ENCODE measurements around the gene SASS6. TPM values are rescaled to one million over a fixed set of nuclear protein-coding genes. Genes with fewer than 3 reads are reported as not detected.
A peak's percentile ranks its signal among the peaks of the same experiment; 100 is the strongest.
"Not testable (repeated sequence)": the region's sequence is repeated elsewhere in the genome, so short reads cannot be mapped to it uniquely, and the experiment has no call there.

SASS6 gene
- total RNA-seq, 1 donor from 2014 or later: 3.2 TPM

DNA sequence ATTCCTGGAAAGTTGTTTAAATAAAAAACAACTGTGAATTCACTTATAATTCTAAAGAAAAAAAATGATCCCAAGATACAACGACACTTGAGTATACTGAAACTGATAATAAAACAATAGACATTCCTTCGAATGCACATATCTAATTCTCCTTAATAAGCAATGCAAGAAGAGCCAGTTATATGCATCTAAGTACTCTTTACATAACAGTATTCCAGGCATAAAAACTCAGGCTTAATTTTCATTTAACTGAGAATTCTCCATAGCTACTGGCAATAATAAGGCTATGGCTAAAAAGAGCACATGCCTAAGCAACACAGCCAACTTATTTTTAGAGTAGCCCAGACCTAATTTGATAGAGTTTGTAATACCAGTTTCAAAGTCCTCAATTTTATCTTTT lies 31.2 kb downstream of the SASS6 start:
- no peak for DNase-seq

DNA sequence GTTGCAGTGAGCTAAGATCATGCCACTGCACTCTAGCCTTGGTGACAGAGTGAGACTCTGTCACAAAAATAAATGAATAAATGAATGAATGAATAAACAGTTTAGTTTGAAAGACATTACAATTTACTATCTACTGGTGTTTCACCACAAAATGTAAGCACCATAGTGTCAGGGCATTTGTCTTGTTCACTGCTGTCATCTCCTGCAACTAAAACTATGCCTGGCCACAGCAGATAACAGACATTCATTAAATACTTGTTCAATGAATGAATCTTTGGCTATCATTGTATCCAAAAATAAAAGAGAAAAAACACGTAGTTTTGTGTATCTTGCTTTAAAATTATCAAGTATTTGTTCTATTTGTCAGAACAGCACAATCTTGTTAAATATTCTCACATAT lies 32.5 kb downstream of the SASS6 start:
- no peak for DNase-seq

DNA sequence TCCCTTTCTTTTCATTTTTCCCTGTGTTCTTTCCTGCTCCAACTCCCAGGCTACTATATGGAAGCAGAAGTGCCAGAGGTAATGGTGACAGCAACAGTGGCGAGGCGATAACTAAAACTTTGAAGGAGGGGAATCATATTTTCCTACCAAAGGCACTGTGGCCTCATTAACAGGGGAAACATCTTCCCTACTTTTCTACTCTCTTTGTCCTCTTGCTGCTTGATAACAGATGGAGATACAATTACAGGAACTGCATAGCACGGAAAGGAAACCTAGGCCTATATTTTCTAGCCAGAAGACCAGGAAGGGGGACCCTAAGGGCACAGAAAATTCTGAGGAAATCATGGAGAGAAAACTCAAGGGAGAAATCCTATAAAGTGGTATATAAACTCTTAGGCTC lies 42.3 kb downstream of the SASS6 start:
- DNase-seq: peak; percentile 52

DNA sequence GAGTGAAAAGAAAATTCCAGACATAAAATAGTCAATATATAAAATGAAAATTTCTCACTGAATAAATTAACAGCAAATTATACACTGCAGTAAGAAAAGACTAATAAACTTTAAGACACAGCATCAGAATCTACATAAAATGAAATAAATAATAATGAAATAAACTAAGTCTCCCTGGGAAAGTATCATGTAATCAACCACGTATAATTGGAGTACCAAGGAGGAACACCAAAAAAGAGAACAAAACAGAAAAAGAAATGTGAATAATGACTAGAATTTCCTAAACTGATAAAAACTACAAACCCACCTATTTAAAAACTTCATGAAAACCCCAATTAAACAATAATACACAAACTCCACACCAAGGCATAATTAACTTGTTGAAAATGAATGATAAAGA lies 43.6 kb downstream of the SASS6 start:
- no peak for DNase-seq

DNA sequence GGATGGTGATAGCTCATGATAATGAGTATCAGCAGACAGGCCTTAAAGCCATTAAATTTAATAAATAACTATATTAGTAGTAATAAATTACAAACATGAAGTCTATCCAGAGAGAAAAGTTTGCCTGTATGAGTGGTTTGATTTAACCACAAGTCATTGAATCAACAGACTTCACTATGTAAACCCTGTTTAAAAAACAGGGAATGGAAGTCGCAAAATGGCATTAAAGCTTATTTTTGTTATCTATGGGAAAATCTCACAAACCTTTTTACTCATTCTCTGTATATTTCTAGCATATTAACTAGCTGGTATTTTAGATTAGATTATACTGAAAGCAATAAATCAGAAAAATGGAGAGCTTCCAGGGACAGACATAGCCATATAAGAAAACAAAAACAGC lies 45.3 kb downstream of the SASS6 start:
- DNase-seq: no peak

DNA sequence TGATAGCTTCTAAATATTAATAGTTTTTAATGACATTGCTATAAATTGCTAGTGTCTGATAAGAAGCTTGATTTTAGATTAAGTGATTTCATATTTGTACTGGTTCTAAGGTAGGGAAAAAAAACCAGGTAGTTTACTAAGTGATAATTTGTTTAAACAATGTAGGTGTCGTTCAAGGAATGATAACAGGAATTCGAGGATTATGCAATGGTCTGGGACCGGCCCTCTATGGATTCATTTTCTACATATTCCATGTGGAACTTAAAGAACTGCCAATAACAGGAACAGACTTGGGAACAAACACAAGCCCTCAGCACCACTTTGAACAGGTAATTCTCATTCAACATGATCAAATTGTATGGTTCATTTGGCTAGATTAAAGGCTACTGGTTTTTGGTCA lies 52.4 kb downstream of the SASS6 start:
- DNase-seq: no peak

DNA sequence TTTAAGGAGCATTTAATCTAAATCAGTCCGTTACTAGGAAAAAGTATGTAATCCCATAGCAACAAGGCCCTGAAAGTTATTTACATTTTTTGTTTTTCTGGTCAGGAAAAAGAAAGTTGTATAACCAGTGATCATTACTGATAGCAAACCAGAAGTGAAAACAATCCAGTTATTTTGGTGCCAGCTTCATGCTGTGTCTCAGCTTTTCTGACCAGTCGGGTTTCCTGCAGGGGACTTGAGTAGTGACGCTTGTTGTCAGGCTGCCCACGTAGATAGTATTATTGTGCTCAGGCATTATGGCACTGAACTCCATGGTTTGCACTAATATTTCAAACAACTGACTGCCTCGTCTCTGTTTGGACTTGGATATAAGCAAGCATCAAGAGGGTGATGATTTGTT lies 55.2 kb downstream of the SASS6 start:
- peak; percentile 74 for DNase-seq

DNA sequence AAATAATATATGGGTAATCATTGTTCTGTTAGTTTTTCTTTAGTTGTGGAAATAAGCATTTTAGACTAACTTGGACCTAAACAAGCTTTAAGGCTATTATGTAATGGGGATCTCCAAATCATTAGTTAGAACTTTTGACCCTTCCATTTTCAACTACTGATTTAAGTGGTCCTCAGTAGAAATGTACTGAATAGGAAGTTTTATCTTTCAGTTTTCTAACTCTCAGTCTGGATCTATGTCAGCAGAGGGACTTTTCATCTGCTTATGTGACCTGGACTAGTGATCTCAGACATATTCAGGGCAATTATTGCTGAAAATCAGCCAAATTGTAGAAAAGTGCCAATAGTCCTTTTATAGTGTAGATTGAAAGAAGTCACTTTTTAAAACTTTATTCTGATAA lies 56.0 kb downstream of the SASS6 start:
- no peak for DNase-seq

DNA sequence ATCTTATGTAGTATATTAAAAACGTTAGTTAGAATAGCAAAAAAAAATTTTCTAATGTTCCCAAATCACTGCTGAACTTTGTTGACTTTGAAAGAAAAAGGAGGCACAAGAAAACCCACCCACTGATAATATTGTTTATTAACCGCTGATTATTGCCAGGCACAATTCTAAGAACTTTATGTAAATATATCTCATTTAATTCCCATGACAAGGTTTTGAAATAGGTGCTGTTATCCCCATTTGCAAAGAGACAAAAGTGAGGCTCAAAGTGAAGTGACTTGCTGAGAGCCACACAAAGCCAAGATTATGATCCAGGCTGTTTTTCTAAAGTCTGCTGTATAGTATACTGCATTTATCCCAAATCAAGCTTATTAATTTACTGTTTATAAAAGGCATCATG lies 56.4 kb downstream of the SASS6 start:
- no peak for DNase-seq

DNA sequence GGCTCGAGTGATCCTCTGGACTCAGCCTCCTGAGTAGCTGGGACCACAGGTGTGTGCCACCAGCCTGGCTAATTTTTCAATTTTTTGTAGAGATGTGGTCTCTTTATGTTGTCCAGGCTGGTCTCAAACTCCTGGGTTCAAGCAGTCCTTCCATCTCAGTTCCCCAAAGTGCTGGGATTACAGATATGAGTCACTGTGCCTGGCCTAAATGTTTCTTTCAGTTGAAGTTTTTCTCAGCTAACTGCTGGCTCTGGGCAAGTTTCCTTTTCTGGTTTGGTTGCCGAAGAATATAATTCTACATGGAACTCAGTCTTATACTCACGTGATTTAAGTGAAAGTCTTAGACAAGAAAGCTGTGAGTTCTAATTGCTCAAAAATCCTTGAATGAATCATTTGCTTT lies 57.0 kb downstream of the SASS6 start:
- DNase-seq: no peak

DNA sequence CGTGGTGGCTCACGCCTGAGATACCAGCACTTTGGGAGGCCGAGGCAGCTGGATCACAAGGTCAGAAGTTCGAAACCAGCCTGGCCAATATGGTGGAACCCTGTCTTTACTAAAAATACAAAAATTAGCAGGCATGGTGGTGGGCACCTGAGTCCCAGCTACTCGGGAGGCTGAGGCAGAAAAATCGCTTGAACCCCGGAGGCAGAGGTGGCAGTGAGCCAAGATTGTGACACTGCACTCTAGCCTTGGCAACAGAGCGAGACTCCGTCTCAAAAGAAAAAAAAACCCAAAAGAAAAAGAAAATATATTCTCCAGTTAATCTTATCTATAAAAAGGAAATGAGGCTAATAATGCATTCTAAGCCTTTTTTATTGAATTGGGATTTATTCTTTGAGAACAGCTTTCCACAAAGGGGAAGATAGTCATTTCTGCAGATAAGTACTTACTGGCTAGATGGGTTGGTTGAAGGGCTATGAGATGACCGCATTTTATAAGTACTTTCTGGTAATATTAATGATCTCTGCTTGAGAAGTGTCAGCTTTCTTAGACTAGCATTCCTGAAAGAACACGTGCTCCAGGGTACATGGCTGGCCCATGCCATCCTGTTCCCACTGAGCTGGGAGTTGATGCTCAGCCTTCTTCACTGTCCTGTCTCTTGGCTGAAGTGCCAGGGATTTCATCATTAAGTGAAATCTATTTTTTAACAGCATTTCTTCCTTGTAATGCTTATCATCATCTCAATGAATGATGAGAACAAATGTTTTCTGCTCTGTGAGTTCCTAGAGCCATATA lies 57.9 kb downstream of the SASS6 start:
- no peak for DNase-seq

DNA sequence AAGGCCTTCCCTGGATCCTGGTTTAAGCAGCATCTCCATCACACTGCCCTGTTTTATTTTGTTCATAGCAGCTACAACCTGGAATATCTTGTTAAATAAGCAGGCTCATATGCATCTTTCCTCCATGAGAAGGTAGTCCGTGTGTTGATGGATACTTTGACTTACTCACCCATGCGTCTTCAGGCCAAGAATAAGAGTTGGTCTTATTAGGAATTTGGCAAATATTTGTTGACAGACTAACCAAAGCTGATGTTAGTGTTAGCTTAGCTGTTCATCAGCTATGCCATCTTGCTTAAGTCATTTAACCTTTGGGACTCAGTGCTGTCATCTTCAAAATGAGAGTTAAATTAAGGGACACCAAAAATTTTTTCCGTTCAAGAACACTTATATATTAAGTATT lies 59.2 kb downstream of the SASS6 start:
- DNase-seq: no peak

DNA sequence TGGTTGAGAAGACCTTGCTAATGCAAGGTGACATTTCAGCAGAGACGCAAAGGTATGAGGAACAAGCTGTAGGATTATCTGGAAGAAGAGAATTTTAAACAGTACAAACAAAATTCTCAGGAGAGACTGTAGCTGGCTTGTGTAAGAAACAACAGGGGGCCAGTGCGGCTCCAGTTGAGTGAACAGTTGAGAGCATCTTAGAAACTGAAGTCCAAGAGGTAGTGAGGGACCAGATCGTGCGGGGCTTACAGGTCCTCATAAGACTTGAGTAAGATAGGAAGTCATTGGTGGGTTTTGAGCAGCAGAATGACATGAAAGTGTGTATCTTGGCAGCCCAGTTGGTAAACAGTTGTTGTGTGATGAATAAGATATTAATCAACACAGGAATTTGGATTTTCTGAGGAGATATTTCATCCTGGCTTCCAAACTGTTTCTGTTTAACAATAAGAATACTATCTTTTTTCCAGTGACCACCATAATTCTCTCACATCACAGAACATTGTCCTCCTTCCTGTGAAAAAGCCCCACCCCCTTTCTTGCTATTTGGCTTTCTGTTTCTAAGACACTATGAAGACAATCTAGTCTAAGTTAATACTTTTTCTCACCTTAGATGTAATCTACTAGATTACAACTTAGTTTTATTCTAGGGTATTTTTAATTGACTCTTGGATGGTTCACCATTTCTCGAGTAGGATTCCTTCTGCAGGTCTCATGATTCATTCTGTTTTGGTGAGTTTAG lies 62.4 kb downstream of the SASS6 start:
- no peak for DNase-seq

DNA sequence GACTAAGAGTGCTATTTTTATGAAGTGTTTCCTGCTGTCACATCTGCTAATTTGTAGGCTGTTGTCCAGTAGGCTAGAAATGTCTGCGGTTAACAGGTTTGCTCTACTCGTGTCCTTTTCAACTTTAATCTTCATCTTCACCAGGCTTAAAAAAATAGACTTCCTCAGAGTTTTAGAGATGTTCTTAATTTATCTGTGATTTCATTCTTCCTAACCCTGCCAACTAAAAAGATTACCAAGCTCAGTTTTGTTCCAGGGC lies 66.8 kb downstream of the SASS6 start:
- DNase-seq: no peak

DNA sequence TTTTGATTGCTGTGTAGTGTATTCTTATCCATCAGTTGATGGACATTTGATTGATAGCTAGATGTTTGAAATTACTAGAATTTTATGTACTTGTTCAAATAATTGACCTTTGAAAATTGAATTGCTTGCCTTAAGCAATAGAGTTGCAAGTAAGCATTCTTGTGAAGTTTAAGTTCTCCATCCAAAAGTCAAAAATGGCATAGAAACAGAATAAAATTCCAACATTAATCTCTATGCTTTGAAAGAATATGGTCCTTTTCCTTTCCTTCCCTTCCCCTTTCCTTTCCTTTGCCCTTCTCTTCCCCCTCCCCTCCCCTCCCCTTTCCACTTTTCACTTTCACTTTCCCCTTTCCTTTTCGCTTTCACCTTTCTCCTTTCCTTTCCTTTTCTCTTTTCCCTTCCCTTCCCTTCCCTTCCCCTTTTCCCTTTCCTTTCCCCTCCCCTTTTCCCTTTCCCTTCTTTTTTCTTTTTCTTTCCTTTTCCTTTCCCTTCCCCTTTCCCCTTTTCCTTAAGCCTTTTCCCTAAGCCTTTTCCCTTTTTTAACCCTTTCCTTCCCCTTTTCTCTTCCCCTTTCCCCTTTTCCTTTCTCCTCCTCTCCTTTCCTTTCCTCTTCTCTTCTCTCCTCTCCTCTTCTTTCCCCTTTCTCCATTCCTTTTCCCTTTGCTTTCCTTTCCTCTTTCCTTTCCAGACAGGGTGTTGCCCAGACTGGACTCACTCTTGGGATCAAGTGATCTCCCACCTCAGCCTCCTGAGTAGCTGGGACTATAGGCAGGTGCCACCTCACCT lies 67.4 kb downstream of the SASS6 start:
- no peak for DNase-seq

DNA sequence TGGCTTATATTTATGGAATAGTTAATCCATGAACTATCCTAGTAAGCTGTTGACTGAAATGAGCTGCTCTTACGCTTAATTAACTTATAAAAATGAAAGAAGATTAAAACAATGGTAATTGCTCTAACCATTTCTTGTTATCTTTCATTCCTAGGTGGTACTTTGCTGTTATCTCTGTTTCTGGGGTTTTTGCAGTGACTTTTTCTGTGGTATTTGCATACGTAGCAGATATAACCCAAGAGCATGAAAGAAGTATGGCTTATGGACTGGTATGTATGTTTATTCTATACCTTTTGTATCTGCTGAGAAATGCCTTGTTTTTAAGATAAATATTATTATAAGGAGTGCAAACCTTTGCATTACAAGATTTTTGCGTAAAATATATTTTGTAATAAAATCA lies 71.0 kb downstream of the SASS6 start:
- DNase-seq: no peak

DNA sequence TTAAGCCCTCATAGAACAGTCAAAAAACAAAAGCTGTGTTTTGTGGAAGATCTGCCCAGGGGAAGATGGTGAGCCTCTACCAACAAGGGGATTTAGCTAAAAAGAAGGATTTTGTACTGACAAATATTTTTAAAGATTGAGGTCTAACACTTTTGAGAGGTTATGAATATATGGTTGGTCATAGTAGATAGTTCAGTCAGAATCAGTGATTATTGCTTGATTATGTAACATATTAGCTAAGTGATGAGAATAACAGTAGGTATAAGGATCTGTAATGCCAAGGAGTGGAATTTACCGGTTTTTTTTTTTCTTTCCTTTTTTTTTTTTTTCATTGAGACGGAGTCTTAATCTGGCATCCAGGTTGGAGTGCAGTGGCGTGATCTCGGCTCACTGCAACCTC lies 79.0 kb downstream of the SASS6 start:
- DNase-seq: no peak

DNA sequence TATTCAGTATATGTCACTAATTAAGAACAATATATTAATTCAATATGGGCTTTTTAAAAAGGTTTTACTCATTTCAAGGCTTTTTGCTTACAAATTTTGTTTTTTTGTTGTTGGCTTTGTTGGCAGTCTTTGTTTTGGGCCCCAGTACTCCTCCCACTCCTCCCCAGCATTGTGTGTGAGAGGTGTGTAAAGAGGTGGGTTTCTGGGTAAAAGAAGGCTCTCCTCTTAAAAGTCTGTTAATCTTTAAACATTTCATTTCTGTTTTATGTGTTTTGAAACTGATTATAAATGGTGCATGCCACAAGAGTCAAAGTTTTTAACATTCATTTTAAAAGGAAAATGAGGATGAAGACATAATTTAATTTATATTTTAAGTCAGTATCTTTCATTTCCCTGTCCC lies 79.6 kb downstream of the SASS6 start:
- no peak for DNase-seq

DNA sequence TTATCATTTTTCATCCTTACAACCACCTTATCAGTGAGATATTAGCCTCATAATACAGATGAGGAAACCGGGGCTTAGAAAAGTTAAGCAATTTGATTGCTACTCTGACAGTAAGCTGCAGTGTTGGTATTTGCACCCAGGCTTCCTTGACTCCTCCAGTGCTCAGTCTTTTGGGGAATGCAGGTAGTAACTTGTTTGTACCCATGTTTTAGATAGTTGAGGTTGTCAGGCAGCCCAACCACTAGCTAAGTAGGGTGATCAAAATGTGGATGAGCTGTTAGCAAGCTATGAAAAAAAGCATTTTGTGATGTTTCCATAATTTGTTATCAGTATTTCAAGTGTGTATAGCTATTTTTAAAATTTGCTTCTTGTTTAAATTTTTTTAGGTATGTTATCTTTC lies 80.8 kb downstream of the SASS6 start:
- no peak for DNase-seq

DNA sequence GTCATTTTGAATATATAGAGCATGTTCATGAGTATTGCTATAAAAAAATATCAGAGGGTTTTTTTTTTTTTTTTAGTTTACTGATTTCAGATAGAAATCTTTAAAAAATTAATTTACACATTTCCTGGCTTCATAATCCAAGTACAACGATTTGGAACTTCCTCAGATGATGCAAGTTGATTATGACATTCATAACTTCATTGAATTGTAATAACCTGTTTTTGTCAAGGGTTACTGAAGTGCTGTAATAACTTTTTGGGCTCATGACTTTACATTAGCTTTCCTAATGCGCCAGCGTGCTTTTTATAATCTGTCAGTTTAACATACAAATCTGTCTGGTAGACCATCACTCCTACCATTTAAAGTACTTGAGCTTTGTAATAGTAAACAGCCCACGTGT lies 81.3 kb downstream of the SASS6 start:
- DNase-seq: no peak

DNA sequence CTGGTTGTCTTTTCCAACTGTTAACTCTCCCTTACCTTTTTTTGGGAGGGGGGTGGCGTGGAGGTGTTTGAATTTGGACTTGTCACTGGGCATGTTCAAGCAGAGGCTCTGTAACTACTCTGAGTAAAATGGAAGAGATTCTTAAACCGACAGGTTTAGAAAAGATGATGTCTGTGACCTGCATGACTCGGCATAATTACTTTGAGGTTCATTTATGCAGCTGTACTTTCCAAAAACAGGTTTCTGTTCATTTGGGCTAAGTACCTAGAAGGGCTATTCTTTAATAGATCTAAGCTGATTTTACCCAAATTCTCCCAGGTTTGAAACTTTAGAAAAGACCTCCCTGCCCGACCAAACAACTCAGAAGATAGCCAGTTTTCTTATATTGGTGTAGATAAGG lies 82.6 kb downstream of the SASS6 start:
- DNase-seq: no peak

DNA sequence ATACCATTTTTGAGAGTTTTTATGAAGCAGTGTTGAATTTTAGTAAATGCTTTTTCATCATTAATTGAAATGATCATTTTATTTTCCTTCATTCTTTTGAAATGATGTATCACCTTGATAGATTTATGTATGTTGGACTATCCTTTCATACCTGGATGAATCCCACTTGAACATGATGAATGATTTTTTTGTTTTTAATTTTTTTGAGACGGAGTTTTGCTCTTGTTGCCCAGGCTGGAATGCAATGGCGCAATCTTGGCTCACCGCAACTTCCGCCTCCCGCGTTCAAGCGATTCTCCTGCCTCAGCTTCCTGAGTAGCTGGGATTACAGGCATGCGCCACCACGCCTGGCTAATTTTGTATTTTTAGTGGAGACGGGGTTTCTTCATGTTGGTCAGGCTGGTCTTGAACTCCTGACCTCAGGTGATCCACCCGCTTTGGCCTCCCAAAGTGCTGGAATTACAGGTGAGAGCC lies 85.5 kb downstream of the SASS6 start:
- DNase-seq: not testable (repeated sequence)

DNA sequence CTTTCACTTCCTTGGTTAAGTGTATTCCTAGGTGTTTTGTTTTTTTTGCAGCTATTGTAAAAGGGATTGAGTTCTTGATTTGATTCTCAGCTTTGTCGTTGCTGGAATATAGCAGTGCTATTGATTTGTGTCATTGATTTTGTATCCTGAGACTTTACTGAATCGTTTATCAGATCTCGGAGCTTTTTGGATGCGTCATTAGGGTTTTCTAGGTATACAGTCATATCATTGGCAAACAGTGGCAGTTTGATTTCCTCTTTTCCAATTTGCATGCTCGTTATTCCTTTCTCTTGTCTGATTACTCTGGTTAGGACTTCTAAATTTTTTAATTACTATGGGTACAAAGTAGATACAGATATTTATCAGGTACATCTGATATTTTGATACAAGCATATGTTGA lies 87.5 kb downstream of the SASS6 start:
- no peak for DNase-seq

DNA sequence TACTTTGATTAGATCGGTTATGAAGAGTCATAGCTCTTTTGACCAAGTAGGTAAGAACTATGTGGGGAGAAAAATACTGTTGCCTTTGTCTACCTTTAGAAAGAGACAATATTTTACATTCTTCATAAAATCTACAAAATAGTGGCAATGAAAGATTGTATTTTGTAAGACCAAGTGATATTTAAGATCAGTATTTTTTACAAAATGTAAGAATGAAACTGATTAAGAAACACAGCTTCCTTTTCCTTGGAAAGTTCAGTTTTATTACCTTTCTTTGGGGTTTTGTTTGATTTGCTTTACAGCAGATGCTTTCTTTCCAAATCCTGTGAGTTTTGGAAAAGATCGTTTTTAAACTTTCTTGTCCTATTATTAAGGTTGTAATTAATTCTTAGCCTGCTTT lies 93.1 kb downstream of the SASS6 start:
- DNase-seq: peak; percentile 4
